Osteocyte (in vitro differentiated cells): Measurements from ENCODE around the gene CCDC86. TPM values are rescaled to one million over a fixed set of nuclear protein-coding genes. Genes with fewer than 3 reads are reported as not detected.

Source experiments
- DNase-seq: peaks from one replicate; pipeline ENCODE4 v3.0.0; 2021; ENCODE audit warnings: mixed read lengths; ENCODE audit not compliant: unreplicated experiment; ENCODE audit errors: extremely low spot score
- H3K27ac Mint-ChIP-seq: one replicate; pipeline ENCODE4 v1.8.0; 2021; ENCODE audit warnings: mild to moderate bottlenecking, mixed read lengths; ENCODE audit not compliant: unreplicated experiment
- H3K27me3 Mint-ChIP-seq: one replicate; pipeline ENCODE4 v1.8.0; 2021; ENCODE audit warnings: mixed read lengths; ENCODE audit not compliant: unreplicated experiment
- H3K36me3 Mint-ChIP-seq: one replicate; pipeline ENCODE4 v1.8.0; 2021; ENCODE audit warnings: mixed read lengths; ENCODE audit not compliant: unreplicated experiment
- H3K4me1 Mint-ChIP-seq: one replicate; pipeline ENCODE4 v1.8.0; 2021; ENCODE audit warnings: mixed read lengths; ENCODE audit not compliant: unreplicated experiment
- H3K4me3 Mint-ChIP-seq: one replicate; pipeline ENCODE4 v1.8.0; 2021; ENCODE audit warnings: mild to moderate bottlenecking, moderate library complexity, mixed read lengths; ENCODE audit not compliant: unreplicated experiment
- H3K9me3 Mint-ChIP-seq: one replicate; pipeline ENCODE4 v1.8.0; 2021; ENCODE audit warnings: mixed read lengths; ENCODE audit not compliant: unreplicated experiment
- total RNA-seq: library from RNA; stranded (reverse); gene quantifications from 2 replicates; pipeline ENCODE4 v1.2.1, GENCODE V29; 2021
- TF ChIP-seq, protein P1 (sequence below): fragments of 200-600 bp; sonication (generic); IDR thresholded peaks from 2 replicates; pipeline ENCODE4 v1.5.0; 2021; ENCODE audit warnings: antibody characterized with exemption, mild to moderate bottlenecking, moderate library complexity

CCDC86 gene
- total RNA-seq, 1 donor from 2014 or later = 25.9 TPM

DNA sequence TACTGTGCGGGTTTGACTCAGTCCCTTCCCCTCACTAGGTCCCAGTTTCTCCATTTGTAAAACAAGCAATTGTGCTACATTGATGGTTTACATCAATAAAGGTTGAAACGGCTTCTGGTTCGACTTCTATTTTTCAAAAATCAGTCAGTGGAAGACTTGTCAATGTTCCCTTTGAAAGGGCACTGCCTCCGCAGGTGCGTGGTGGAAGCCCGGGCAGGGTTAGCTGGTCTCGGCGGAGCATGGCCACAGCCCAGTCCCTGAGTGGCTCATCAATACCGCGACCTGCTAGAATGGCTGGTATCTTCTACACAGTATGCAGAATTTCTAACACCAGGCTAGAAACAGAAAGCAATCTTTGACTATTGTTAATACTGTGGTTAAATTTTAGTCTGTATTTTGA lies 40.7 kb upstream of the CCDC86 start:
- no peaks in the 10 kb centered on the region for H3K36me3 Mint-ChIP-seq
- no peak overlapping the region for H3K27ac Mint-ChIP-seq
- H3K9me3 Mint-ChIP-seq = no peaks in the 10 kb centered on the region
- no peaks in the 10 kb centered on the region for H3K4me1 Mint-ChIP-seq
- no peak overlapping the region for H3K4me3 Mint-ChIP-seq
- H3K27me3 Mint-ChIP-seq = peaks cover 26% of the 10 kb centered on the region
- DNase-seq = no peak
- TF ChIP-seq, protein P1, sequence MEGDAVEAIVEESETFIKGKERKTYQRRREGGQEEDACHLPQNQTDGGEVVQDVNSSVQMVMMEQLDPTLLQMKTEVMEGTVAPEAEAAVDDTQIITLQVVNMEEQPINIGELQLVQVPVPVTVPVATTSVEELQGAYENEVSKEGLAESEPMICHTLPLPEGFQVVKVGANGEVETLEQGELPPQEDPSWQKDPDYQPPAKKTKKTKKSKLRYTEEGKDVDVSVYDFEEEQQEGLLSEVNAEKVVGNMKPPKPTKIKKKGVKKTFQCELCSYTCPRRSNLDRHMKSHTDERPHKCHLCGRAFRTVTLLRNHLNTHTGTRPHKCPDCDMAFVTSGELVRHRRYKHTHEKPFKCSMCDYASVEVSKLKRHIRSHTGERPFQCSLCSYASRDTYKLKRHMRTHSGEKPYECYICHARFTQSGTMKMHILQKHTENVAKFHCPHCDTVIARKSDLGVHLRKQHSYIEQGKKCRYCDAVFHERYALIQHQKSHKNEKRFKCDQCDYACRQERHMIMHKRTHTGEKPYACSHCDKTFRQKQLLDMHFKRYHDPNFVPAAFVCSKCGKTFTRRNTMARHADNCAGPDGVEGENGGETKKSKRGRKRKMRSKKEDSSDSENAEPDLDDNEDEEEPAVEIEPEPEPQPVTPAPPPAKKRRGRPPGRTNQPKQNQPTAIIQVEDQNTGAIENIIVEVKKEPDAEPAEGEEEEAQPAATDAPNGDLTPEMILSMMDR = no peak

DNA sequence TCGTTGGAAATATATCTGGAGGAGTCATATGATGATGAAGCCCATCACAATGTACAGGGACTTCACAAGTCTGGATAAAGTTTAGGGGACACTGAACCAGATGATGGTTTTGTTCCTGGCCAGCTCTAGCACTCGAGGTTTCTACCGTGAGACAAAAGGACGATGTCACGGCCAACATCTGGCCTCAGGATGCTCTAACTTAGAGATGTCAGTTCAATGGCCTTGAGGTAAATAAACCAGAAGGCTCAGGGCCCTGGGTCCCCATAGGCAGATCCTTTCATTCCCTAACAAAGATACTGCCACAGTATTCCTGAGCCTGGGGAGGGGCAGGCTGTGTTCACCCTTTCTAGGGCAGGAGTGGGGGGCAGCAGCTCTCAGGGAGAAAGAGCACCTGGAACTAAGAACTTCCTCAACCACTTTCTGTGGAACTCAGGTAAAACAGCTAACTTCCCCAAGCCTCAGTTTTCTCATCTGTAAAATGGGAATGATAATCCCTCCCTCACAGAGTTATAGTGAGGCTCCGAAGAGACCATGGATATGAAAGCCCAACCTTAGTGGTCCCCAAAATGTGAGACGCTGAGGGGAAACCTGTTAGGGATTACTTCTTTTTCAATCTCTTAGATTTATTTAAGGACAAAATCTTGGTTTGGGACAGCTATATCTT lies 38.5 kb upstream of the CCDC86 start:
- DNase-seq = no peak
- H3K4me1 Mint-ChIP-seq = no peaks in the 10 kb centered on the region
- no peaks in the 10 kb centered on the region for H3K36me3 Mint-ChIP-seq
- H3K27ac Mint-ChIP-seq = no peak overlapping the region
- H3K27me3 Mint-ChIP-seq = peaks cover 27% of the 10 kb centered on the region
- no peak overlapping the region for H3K4me3 Mint-ChIP-seq
- TF ChIP-seq, protein P1 = no peak
- no peaks in the 10 kb centered on the region for H3K9me3 Mint-ChIP-seq

DNA sequence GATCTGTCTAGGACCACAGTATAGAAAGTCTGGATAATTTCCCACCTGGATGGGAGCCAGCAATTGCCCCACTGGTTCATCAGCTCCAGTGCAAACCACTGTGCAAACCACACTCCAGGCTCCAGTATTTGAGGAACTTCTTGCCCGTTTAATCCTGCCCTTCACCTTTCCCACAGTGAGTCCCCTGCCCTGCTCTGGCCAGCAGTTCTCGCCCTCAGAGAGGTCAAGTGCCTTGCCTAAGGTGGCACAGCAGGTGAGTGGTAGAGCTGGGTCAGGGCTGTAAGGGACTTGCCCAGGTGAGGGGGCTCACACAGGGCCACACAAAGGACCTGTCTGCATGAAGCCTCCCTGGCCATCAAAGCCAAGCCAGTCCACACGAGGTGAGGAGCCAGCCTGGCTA lies 32.7 kb upstream of the CCDC86 start:
- Mint-ChIP-seq H3K4me1 (no peaks in the 10 kb centered on the region), H3K27ac (no peak overlapping the region), H3K36me3 (no peaks in the 10 kb centered on the region), H3K9me3 (no peaks in the 10 kb centered on the region), H3K27me3 (peaks cover 20% of the 10 kb centered on the region), H3K4me3 (no peak overlapping the region)
- TF ChIP-seq, protein P1 = no peak
- no peak for DNase-seq

DNA sequence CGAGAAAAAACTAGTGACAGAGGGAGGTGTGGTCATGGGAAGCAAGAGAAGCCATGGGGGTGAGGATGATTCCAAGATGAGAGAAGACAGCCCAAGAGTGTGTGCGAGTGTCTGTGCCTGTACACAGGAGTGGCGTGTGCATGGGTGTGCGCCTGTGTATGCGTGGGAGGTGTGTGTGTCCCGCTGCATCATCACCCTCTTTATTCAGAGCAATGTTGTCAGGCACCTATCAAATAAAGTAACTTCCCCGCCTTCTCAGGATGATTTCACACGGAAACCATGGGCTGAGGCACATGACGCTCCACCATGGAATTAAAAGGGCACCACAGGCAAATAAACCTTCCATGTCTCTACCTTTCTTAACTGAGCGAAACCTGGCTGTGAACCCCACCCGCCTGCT lies 32.2 kb upstream of the CCDC86 start:
- Mint-ChIP-seq H3K27me3 (peaks cover 20% of the 10 kb centered on the region), H3K4me3 (no peak overlapping the region), H3K27ac (no peak overlapping the region), H3K9me3 (no peaks in the 10 kb centered on the region), H3K36me3 (no peaks in the 10 kb centered on the region), H3K4me1 (no peaks in the 10 kb centered on the region)
- TF ChIP-seq, protein P1 = no peak
- DNase-seq = no peak

DNA sequence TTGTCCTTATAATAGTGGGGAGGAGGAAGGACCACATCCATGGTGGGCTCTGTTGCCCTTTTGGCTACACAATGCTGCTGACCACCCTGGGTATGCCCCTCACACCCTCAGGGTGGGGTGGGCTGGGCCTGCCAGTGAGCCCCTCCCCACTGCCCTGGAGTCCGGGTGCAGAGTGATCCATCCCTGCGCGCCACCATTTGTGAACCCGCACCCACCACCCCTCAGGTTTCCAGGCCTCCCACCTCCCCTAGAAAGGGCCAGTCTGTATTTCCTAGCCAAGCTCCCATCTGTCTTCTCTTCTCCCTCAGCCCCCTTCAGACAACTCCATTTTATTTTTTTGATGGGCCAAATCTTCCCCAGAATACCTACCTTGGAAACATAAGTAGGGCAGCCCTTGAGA lies 31.8 kb upstream of the CCDC86 start:
- no peaks in the 10 kb centered on the region for H3K36me3 Mint-ChIP-seq
- no peak for DNase-seq
- TF ChIP-seq, protein P1 = no peak
- H3K27me3 Mint-ChIP-seq = peaks cover 20% of the 10 kb centered on the region
- no peak overlapping the region for H3K27ac Mint-ChIP-seq
- no peaks in the 10 kb centered on the region for H3K4me1 Mint-ChIP-seq
- no peaks in the 10 kb centered on the region for H3K9me3 Mint-ChIP-seq
- H3K4me3 Mint-ChIP-seq = no peak overlapping the region
